MCF 10A (cell line): ENCODE measurements around the gene TRIM59. TPM values are rescaled to one million over a fixed set of nuclear protein-coding genes. Genes with fewer than 3 reads are reported as not detected.

Source experiments
- BruUV-seq: library from RNA; stranded (reverse); fragments of 400-500 nt; replicated peaks from 2 replicates; lab custom pipeline; 2021; lab: Mats Ljungman, UMichigan
- CTCF ChIA-PET: fragments of 300-600 bp; sonication (Branson Sonifier 250); formaldehyde crosslinking; extraction: SDS; loops from one replicate; lab custom pipeline; 2021; ENCODE audit warnings: antibody characterized with exemption, inconsistent platforms; lab: Yijun Ruan, JAX
- POLR2A ChIA-PET: fragments of 300-600, 350-650 bp; sonication (Branson Sonifier 250); formaldehyde crosslinking; extraction: SDS; loops from one replicate; lab custom pipeline; 2020; ENCODE audit warnings: antibody characterized with exemption, inconsistent platforms; lab: Yijun Ruan, JAX
- DNase-seq: peaks from one replicate; pipeline ENCODE4 v3.0.0-alpha.2; 2018; ENCODE audit not compliant: unreplicated experiment
- H3K27ac Mint-ChIP-seq: one replicate; pipeline ENCODE4 v1.8.0; 2022; ENCODE audit warnings: mild to moderate bottlenecking, low read depth, mixed read lengths; ENCODE audit not compliant: unreplicated experiment
- H3K27me3 Mint-ChIP-seq: one replicate; pipeline ENCODE4 v1.8.0; 2022; ENCODE audit warnings: mixed read lengths; ENCODE audit not compliant: insufficient read depth, unreplicated experiment
- H3K36me3 Mint-ChIP-seq: one replicate; pipeline ENCODE4 v1.8.0; 2022; ENCODE audit warnings: mild to moderate bottlenecking, moderate library complexity, mixed read lengths; ENCODE audit not compliant: insufficient read depth, unreplicated experiment
- H3K4me1 Mint-ChIP-seq: one replicate; pipeline ENCODE4 v1.8.0; 2022; ENCODE audit warnings: mixed read lengths; ENCODE audit not compliant: insufficient read depth, unreplicated experiment
- H3K4me3 Mint-ChIP-seq: one replicate; pipeline ENCODE4 v1.8.0; 2022; ENCODE audit warnings: mild to moderate bottlenecking, moderate library complexity, mixed read lengths; ENCODE audit not compliant: unreplicated experiment
- H3K9me3 Mint-ChIP-seq: one replicate; pipeline ENCODE4 v1.8.0; 2022; ENCODE audit warnings: mixed read lengths; ENCODE audit not compliant: unreplicated experiment
- intact Hi-C: fragments of 100-400 bp; cut with micrococcal nuclease; formaldehyde crosslinking; loops from 2 replicates; pipeline ENCODE4 v1.14.1; 2022
- total RNA-seq: library from RNA; stranded (reverse); gene quantifications from 2 replicates; pipeline ENCODE4 v1.2.3, GENCODE V29; 2022
- TF ChIP-seq, protein P1 (sequence below): fragments of 200-600 bp; IDR thresholded peaks from one replicate; pipeline ENCODE4 v1.8.0; 2022; ENCODE audit warnings: antibody characterized with exemption, mild to moderate bottlenecking; ENCODE audit not compliant: unreplicated experiment

Gene TRIM59
- total RNA-seq, 1 experiment from 2014 or later, result 15.1 TPM

DNA sequence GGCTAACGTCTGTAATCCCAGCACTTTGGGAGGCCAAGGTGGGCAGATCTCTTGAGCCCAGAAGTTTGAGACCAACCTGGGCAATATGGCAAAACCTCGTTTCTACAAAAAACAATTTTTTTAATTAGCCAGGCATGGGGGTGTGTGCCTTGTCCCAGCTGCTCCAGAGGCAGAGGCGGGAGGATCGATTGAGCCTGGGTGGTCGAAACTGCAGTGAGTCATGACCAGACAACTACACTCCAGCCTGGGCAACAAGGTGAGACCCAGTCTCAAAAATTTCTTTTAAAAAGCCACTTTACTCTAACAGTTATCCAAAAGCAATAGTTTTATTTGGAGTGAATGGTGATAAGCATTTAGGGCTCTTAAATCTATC is 12.5 kb downstream of the TRIM59 start:
- intact Hi-C loops, result no loop called here
- no peak overlapping the region for H3K4me3 Mint-ChIP-seq
- H3K4me1 Mint-ChIP-seq, result no peaks in the 10 kb centered on the region
- H3K27ac Mint-ChIP-seq, result no peak overlapping the region
- TF ChIP-seq, protein P1, sequence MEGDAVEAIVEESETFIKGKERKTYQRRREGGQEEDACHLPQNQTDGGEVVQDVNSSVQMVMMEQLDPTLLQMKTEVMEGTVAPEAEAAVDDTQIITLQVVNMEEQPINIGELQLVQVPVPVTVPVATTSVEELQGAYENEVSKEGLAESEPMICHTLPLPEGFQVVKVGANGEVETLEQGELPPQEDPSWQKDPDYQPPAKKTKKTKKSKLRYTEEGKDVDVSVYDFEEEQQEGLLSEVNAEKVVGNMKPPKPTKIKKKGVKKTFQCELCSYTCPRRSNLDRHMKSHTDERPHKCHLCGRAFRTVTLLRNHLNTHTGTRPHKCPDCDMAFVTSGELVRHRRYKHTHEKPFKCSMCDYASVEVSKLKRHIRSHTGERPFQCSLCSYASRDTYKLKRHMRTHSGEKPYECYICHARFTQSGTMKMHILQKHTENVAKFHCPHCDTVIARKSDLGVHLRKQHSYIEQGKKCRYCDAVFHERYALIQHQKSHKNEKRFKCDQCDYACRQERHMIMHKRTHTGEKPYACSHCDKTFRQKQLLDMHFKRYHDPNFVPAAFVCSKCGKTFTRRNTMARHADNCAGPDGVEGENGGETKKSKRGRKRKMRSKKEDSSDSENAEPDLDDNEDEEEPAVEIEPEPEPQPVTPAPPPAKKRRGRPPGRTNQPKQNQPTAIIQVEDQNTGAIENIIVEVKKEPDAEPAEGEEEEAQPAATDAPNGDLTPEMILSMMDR, result no peak
- CTCF ChIA-PET, result no interaction called here
- DNase-seq, result peak; percentile 13
- H3K36me3 Mint-ChIP-seq, result peaks cover 43% of the 10 kb centered on the region
- POLR2A ChIA-PET, result interaction anchor here (0.9 to 3.5 kb wide), 2 partner anchors 12 to 29 kb away, joined by 3 to 23 read pairs; partner anchors contain the start of gene TRIM59
- H3K27me3 Mint-ChIP-seq, result no peaks in the 10 kb centered on the region
- no peaks in the 10 kb centered on the region for H3K9me3 Mint-ChIP-seq
- BruUV-seq, result no TSS peak

DNA sequence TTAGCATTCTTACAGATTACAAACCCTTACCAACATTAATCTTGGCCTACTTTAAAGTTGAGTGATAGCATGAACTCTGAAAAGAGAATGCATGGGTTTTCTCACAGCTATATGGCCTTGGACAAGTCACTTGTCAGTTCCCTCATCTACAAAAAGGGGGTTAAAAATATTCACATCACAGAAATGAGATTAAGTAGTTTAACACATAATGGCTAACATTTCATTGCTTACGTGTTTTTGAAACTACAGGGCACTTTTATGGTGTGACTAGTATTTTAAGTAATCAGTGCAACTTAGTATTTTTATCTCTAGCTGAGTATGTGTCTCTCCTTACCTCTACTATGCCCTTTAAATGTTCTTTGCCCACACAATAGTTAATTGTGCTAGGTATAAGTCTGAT is 13.8 kb downstream of the TRIM59 start:
- intact Hi-C loops, result no loop called here

DNA sequence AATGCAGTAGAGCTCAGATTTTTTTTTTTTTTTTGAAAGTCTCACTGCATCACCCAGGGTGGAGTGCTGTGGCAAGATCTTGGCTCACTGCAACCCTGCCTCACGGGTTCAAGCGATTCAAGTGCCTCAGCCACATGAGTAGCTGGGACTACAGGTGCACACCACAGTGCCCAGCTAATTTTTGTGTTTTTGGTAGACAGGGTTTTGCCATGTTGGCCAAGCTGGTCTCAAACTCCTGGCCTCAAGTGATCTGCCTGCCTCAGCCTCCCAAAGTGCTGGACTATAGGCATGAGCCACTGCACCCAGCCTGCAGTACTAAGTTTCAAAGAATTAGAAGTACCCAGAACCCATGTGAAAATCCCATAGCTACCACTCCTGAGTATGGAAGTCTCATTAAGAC is 14.5 kb downstream of the TRIM59 start:
- Mint-ChIP-seq H3K4me1 (no peaks in the 10 kb centered on the region), H3K27ac (no peak overlapping the region), H3K9me3 (no peaks in the 10 kb centered on the region), H3K4me3 (no peak overlapping the region), H3K27me3 (no peaks in the 10 kb centered on the region), H3K36me3 (peaks cover 57% of the 10 kb centered on the region)
- BruUV-seq, result no TSS peak
- no peak for DNase-seq
- POLR2A ChIA-PET, result interaction anchor here (0.6 to 3.5 kb wide), 7 partner anchors 9 to 36 kb away, joined by 3 to 23 read pairs (median 4); partner anchors contain the start of genes IFT80 and TRIM59
- CTCF ChIA-PET, result interaction anchor here (0.7 to 1.5 kb wide), 4 partner anchors 10 to 297 kb away, joined by 3 read pairs; no protein-coding TSS in a partner anchor
- TF ChIP-seq, protein P1, result no peak
- intact Hi-C loops, result no loop called here

More for the DNA sequence above, 13.8 kb downstream of the TRIM59 start:
- TF ChIP-seq, protein P1, result no peak
- no peaks in the 10 kb centered on the region for H3K27me3 Mint-ChIP-seq
- no peak overlapping the region for H3K4me3 Mint-ChIP-seq
- H3K9me3 Mint-ChIP-seq, result no peaks in the 10 kb centered on the region
- CTCF ChIA-PET, result interaction anchor here (1.2 kb wide), 1 partner anchor 23 kb away, joined by 6 read pairs; no protein-coding TSS in a partner anchor
- H3K27ac Mint-ChIP-seq, result no peak overlapping the region
- peaks cover 56% of the 10 kb centered on the region for H3K36me3 Mint-ChIP-seq
- H3K4me1 Mint-ChIP-seq, result no peaks in the 10 kb centered on the region
- POLR2A ChIA-PET, result interaction anchor here (0.6 to 3.5 kb wide), 4 partner anchors 8 to 37 kb away, joined by 4 to 23 read pairs (median 6); partner anchors contain the start of genes IFT80 and TRIM59
- no TSS peak for BruUV-seq
- DNase-seq, result no peak

DNA sequence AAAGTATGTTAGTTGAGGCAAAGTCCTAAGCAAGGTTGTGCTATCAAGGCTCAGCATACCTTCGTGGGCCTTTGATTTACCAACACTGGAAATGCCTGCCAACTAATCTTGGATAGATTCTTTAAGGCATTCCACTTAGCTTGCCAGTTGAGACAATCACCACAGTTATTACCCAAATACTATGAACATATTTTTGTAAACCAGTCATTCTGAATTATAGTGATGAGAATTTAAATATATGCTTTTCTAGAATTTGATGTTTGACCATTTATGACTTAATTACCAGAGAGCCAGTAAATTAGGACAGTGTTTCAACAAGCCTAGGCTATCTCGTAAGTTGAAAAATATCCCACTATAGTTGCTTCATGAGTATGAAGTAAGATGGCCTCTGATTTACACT is 15.5 kb downstream of the TRIM59 start:
- H3K36me3 Mint-ChIP-seq, result peaks cover 59% of the 10 kb centered on the region
- H3K9me3 Mint-ChIP-seq, result no peaks in the 10 kb centered on the region
- no peaks in the 10 kb centered on the region for H3K4me1 Mint-ChIP-seq
- peak; percentile 24 for DNase-seq
- TF ChIP-seq, protein P1, result no peak
- no peak overlapping the region for H3K4me3 Mint-ChIP-seq
- no peaks in the 10 kb centered on the region for H3K27me3 Mint-ChIP-seq
- BruUV-seq, result no TSS peak
- POLR2A ChIA-PET, result interaction anchor here (0.9 to 2.6 kb wide), 3 partner anchors 8 to 15 kb away, joined by 3 to 7 read pairs (median 4); partner anchors contain the start of gene TRIM59
- CTCF ChIA-PET, result interaction anchor here (1.1 to 1.5 kb wide), 2 partner anchors 9 to 25 kb away, joined by 3 read pairs; no protein-coding TSS in a partner anchor
- intact Hi-C loops, result no loop called here
- H3K27ac Mint-ChIP-seq, result no peak overlapping the region
